Body of pancreas (tissue), 4 donors: ENCODE measurements around the gene SPNS1. TPM values are rescaled to one million over a fixed set of nuclear protein-coding genes. Genes with fewer than 3 reads are reported as not detected.

Experiments
- ATAC-seq: fragments of 150-250 bp; one replicate; pipeline ENCODE4 v1.9.1; 2016
- DNase-seq, 4 donors: peaks; one replicate each; pipeline ENCODE4 v3.0.0-alpha.2; 2019
- H3K27ac ChIP-seq, 4 donors: fragments of 200-600 bp; sonication (generic); 1 replicate in 3 of 4; 2 replicates in 1 of 4; pipeline versions ENCODE4 v1.5.1 to v1.6.1; 2016 to 2019; ENCODE audit warnings: mild to moderate bottlenecking in 1 of 4, mixed read lengths in 1 of 4, moderate library complexity in 1 of 4
- H3K27me3 ChIP-seq, 2 donors: fragments of 200-600 bp; sonication (generic); one replicate each; pipeline ENCODE4 v1.6.0; 2016; ENCODE audit warnings: mild to moderate bottlenecking in 1 of 2
- H3K36me3 ChIP-seq, 2 donors: fragments of 200-600 bp; sonication (generic); replicated peaks in 1 of 2; 2 replicates each; pipeline ENCODE4 v1.5.1; 2016; ENCODE audit warnings: low read depth in 2 of 2; ENCODE audit not compliant: insufficient read depth in 1 of 2
- H3K4me1 ChIP-seq: fragments of 200-600 bp; sonication (generic); one replicate; pipeline ENCODE4 v1.6.0; 2016
- H3K4me3 ChIP-seq, 2 donors: fragments of 200-600 bp; sonication (generic); 1 replicate in 1 of 2; 2 replicates in 1 of 2; pipeline ENCODE4 v1.5.1; 2016 to 2019
- H3K9me3 ChIP-seq, 3 donors: fragments of 200-600 bp; sonication (generic); 1 replicate in 2 of 3; 2 replicates in 1 of 3; pipeline ENCODE4 v1.5.1; 2016
- POLR2A ChIP-seq, 3 donors: fragments of 450-650 bp; IDR thresholded peaks; one replicate each; pipeline ENCODE4 v1.6.1; 2016; ENCODE audit warnings: antibody characterized with exemption in 3 of 3, mild to moderate bottlenecking in 2 of 3
- WGBS, 2 donors: methylation state at CpG; one replicate each; pipeline ENCODE4 v1.1.5; 2017; 5-methylcytosine and 5-hydroxymethylcytosine counted together
- intact Hi-C: fragments of 100-400 bp; cut with DNase I; formaldehyde crosslinking; loops from one replicate; pipeline ENCODE4 v1.15.1; 2023
- total RNA-seq, 2 donors: library from RNA; depleted of rRNA; stranded (reverse); fragments of >200 nt; gene quantifications; one replicate each; pipeline ENCODE4 v1.1.0, GENCODE V29; 2016
- TF ChIP-seq, protein P1 (sequence below), 7 experiments: fragments of 450-650 bp in 4 of 7; fragments of 200-600 bp in 3 of 7; sonication (generic) in 3 of 7; IDR thresholded peaks; one replicate each; pipeline ENCODE4 v1.5.1; 2016 to 2019; ENCODE audit warnings: antibody characterized with exemption in 7 of 7

Gene SPNS1
- total RNA-seq, 2 donors from 2014 or later = 11.2 to 23.1 TPM

DNA sequence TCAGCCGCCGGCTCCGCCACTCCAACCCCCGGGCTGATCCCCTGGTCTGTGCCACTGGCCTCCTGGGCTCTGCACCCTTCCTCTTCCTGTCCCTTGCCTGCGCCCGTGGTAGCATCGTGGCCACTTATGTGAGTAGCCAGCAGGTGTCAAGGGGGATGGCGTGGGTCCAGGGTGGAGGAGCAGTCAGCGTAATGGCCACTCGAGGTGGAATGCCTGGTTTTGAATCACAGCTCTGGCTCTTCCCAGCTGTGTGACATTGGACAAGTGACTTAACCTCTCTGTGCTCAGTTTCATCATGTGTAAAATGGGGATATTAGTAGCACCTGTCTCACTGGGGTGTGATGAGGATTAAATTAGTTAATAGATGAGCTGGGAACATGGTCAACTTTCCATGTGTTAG, 7.8 kb downstream of the SPNS1 start:
- Histone ChIP-seq H3K4me1 (no peaks in the 10 kb centered on the region), H3K4me3 (no peak overlapping the region), H3K27me3 (no peaks in the 10 kb centered on the region), H3K27ac (no peak overlapping the region), H3K9me3 (peaks cover 0 to 4% (median 0%) of the 10 kb centered on the region in 3 donors), H3K36me3 (peaks cover 4 to 8% of the 10 kb centered on the region in 2 donors)
- WGBS, 2 donors = 92 to 97% methylated on average over 5 to 10 of the region's 10 CpGs
- intact Hi-C loops = no loop called here
- TF ChIP-seq, protein P1, sequence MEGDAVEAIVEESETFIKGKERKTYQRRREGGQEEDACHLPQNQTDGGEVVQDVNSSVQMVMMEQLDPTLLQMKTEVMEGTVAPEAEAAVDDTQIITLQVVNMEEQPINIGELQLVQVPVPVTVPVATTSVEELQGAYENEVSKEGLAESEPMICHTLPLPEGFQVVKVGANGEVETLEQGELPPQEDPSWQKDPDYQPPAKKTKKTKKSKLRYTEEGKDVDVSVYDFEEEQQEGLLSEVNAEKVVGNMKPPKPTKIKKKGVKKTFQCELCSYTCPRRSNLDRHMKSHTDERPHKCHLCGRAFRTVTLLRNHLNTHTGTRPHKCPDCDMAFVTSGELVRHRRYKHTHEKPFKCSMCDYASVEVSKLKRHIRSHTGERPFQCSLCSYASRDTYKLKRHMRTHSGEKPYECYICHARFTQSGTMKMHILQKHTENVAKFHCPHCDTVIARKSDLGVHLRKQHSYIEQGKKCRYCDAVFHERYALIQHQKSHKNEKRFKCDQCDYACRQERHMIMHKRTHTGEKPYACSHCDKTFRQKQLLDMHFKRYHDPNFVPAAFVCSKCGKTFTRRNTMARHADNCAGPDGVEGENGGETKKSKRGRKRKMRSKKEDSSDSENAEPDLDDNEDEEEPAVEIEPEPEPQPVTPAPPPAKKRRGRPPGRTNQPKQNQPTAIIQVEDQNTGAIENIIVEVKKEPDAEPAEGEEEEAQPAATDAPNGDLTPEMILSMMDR (IDR thresholded peaks at IDR 0.05) = no peak
- no peak for TF ChIP-seq POLR2A (IDR thresholded peaks at IDR 0.05)
- DNase-seq (no peak), ATAC-seq (no peak)

DNA sequence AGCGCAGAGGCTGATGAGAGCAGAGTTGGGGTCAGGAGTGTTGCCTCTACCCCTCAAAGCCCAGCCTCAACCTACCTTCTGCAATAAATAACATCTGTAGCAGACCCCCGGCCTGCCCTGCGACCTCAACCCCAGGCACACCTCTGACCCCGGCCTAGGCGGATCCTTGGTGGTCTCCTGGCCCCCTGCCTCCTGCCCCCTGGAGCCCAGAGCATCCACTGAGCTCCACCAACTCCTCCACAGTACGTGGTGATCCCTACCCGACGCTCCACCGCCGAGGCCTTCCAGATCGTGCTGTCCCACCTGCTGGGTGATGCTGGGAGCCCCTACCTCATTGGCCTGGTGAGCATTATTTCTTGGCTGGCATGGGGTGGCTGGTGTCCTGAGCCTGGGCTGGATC, 8.4 kb downstream of the SPNS1 start:
- intact Hi-C loops = no loop called here
- Histone ChIP-seq H3K9me3 (peaks cover 0 to 4% (median 0%) of the 10 kb centered on the region in 3 donors), H3K36me3 (peaks cover 4 to 8% of the 10 kb centered on the region in 2 donors)

DNA sequence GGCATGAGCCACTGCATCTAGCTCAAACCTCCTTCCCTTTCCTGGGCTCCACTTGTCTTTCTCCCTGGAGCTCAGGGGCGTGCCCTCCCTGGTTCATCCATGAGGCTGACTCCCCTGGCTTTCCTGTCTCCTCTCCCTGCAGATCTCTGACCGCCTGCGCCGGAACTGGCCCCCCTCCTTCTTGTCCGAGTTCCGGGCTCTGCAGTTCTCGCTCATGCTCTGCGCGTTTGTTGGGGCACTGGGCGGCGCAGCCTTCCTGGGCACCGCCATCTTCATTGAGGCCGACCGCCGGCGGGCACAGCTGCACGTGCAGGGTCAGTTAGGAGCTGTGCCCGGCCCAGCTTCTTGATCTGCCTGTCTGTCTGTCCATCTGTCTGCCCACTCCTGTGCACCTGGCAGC, 9.1 kb downstream of the SPNS1 start:
- H3K9me3 ChIP-seq = peaks cover 0 to 4% (median 0%) of the 10 kb centered on the region in 3 donors
- no peak overlapping the region for H3K4me3 ChIP-seq
- intact Hi-C loops = no loop called here
- no peaks in the 10 kb centered on the region for H3K27me3 ChIP-seq
- peaks cover 4 to 8% of the 10 kb centered on the region in 2 donors for H3K36me3 ChIP-seq
- TF ChIP-seq POLR2A (IDR thresholded peaks at IDR 0.05) = no peak
- TF ChIP-seq, protein P1 (IDR thresholded peaks at IDR 0.05) = no peak
- WGBS, 2 donors = 89 to 93% methylated on average over 18 of the region's 18 CpGs
- no peak overlapping the region for H3K27ac ChIP-seq
- no peak for ATAC-seq
- no peak for DNase-seq
- no peaks in the 10 kb centered on the region for H3K4me1 ChIP-seq

More for the DNA sequence above, 8.4 kb downstream of the SPNS1 start:
- ATAC-seq (no peak), DNase-seq (no peak)
- H3K27me3 ChIP-seq = no peaks in the 10 kb centered on the region
- WGBS, 2 donors = 85 to 93% methylated on average over 6 to 10 of the region's 11 CpGs
- H3K4me1 ChIP-seq = no peaks in the 10 kb centered on the region
- H3K4me3 ChIP-seq = no peak overlapping the region
- no peak overlapping the region for H3K27ac ChIP-seq
- TF ChIP-seq, protein P1 (IDR thresholded peaks at IDR 0.05) = no peak
- TF ChIP-seq POLR2A (IDR thresholded peaks at IDR 0.05) = no peak

DNA sequence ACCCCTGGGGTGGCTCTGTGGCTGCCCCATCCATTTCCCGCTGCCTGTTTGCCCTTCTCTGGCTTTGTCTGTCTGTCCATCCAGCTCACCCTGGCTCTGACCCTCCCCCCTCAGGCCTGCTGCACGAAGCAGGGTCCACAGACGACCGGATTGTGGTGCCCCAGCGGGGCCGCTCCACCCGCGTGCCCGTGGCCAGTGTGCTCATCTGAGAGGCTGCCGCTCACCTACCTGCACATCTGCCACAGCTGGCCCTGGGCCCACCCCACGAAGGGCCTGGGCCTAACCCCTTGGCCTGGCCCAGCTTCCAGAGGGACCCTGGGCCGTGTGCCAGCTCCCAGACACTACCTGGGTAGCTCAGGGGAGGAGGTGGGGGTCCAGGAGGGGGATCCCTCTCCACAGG, 9.5 kb downstream of the SPNS1 start:
- 20 to 74% methylated on average over 1 to 12 of the region's 12 CpGs for WGBS, 2 donors
- Histone ChIP-seq H3K4me3 (no peak overlapping the region), H3K36me3 (peaks cover 4 to 6% of the 10 kb centered on the region in 2 donors), H3K9me3 (peaks cover 0 to 4% (median 0%) of the 10 kb centered on the region in 3 donors), H3K27ac (no peak overlapping the region), H3K27me3 (no peaks in the 10 kb centered on the region), H3K4me1 (no peaks in the 10 kb centered on the region)
- DNase-seq (no peak), ATAC-seq (no peak)
- TF ChIP-seq, protein P1 (IDR thresholded peaks at IDR 0.05) = no peak
- TF ChIP-seq POLR2A (IDR thresholded peaks at IDR 0.05) = no peak
- intact Hi-C loops = no loop called here

DNA sequence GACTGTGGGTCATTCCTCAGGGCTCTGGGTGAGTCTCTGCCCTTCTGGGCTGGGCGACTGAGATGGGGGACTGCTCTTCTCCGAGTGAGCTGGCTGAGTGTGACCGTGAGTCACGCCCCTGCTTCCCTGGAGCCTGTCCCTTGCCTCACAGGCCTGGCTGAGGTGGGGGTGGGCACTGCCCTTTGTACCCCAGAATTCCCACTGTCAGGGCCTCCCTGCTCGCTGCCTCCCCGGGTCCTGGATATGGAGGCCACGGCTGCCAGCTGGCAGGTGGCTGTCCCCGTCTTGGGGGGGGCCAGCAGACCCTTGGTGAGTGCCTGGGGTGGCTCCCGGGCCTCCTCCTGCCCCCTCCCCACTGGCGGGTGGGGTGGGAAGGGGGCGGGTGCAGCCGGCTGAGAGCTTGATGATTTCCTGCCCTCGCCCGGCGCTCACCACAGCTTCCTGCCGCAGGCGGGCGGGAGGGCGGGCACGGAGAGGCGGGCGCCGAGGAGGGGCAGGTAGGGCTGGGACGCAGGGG, 10.1 kb downstream of the SPNS1 start, which contains the start of gene LAT:
LAT (plus strand) TSS at position 434 of the 517 bp plus-strand sequence. CDS start 366 bp downstream, outside the sequence.
- no peaks in the 10 kb centered on the region for H3K4me1 ChIP-seq
- no peak within 1 kb of the TSS for H3K4me3 ChIP-seq
- no peak for ATAC-seq
- H3K27me3 ChIP-seq = no peaks in the 10 kb centered on the region
- 70 to 92% methylated on average over 7 to 11 of the region's 24 CpGs for WGBS, 2 donors
- peaks cover 4 to 6% of the 10 kb centered on the region in 2 donors for H3K36me3 ChIP-seq
- TF ChIP-seq, protein P1 (IDR thresholded peaks at IDR 0.05) = no peak
- TF ChIP-seq POLR2A (IDR thresholded peaks at IDR 0.05) = no peak
- intact Hi-C loops = no loop called here
- no peak within 1 kb of the TSS for H3K27ac ChIP-seq
- H3K9me3 ChIP-seq = peaks cover 0 to 4% (median 0%) of the 10 kb centered on the region in 3 donors
- peak in 1 of 4 donors; percentile 9 for DNase-seq
